Astrocyte (in vitro differentiated cells and primary cell): ENCODE results near the gene CNN2. TPM values are rescaled to one million over a fixed set of nuclear protein-coding genes. Genes with fewer than 3 reads are reported as not detected.

Source experiments
- DNase-seq: peaks from one replicate; pipeline ENCODE4 v3.0.0-alpha.2; 2010; ENCODE audit warnings: low read depth
- FAIRE-seq: peaks from 2 replicates; lab custom pipeline; 2011; peaks lifted over from hg19 to GRCh38; lab: Jason Lieb, UNC
- H2AFZ ChIP-seq: 2 replicates; pipeline ENCODE4 v1.6.0; 2012; ENCODE audit warnings: low read depth, low read length, inconsistent platforms
- H3K27ac ChIP-seq: 2 replicates; pipeline ENCODE4 v1.5.1; 2011; ENCODE audit warnings: low read depth, low read length, inconsistent platforms
- H3K27me3 ChIP-seq: 2 replicates; pipeline ENCODE4 v1.6.0; 2011; ENCODE audit warnings: low read length, inconsistent platforms; ENCODE audit not compliant: insufficient read depth
- H3K36me3 ChIP-seq: 2 replicates; pipeline ENCODE4 v1.5.1; 2011; ENCODE audit warnings: low read length, inconsistent platforms; ENCODE audit not compliant: insufficient read depth
- H3K4me1 ChIP-seq: 2 replicates; pipeline ENCODE4 v1.5.1; 2011; ENCODE audit warnings: low read length, inconsistent platforms; ENCODE audit not compliant: insufficient read depth
- H3K4me2 ChIP-seq: 2 replicates; pipeline ENCODE4 v1.6.0; 2012; ENCODE audit warnings: low read length, inconsistent platforms
- H3K4me3 ChIP-seq: 2 replicates; pipeline ENCODE4 v1.5.1; 2011; ENCODE audit warnings: low read depth, mild to moderate bottlenecking, low read length, inconsistent platforms; ENCODE audit not compliant: insufficient read depth
- H3K79me2 ChIP-seq: 2 replicates; pipeline ENCODE4 v1.6.0; 2012; ENCODE audit warnings: mild to moderate bottlenecking, low read length, inconsistent platforms; ENCODE audit not compliant: insufficient read depth
- H3K9ac ChIP-seq: 2 replicates; pipeline ENCODE4 v1.6.0; 2012; ENCODE audit warnings: mild to moderate bottlenecking, low read length, inconsistent platforms
- H3K9me3 ChIP-seq: 2 replicates; pipeline ENCODE4 v1.5.1; 2012; ENCODE audit warnings: low read depth, mild to moderate bottlenecking, low read length, inconsistent platforms; ENCODE audit not compliant: insufficient read depth
- H4K20me1 ChIP-seq: 2 replicates; pipeline ENCODE4 v1.6.0; 2012; ENCODE audit warnings: low read length, inconsistent platforms; ENCODE audit not compliant: insufficient read depth
- H3K27ac Mint-ChIP-seq: one replicate; pipeline ENCODE4 v1.8.0; 2021; ENCODE audit warnings: mild to moderate bottlenecking, mixed read lengths; ENCODE audit not compliant: unreplicated experiment
- H3K27me3 Mint-ChIP-seq: one replicate; pipeline ENCODE4 v1.8.0; 2021; ENCODE audit warnings: low read depth, mixed read lengths; ENCODE audit not compliant: unreplicated experiment
- H3K36me3 Mint-ChIP-seq: one replicate; pipeline ENCODE4 v1.8.0; 2021; ENCODE audit warnings: low read depth, mixed read lengths; ENCODE audit not compliant: unreplicated experiment
- H3K4me1 Mint-ChIP-seq: one replicate; pipeline ENCODE4 v1.8.0; 2021; ENCODE audit warnings: low read depth, mixed read lengths; ENCODE audit not compliant: unreplicated experiment
- H3K4me3 Mint-ChIP-seq: one replicate; pipeline ENCODE4 v1.8.0; 2021; ENCODE audit warnings: mild to moderate bottlenecking, moderate library complexity, mixed read lengths; ENCODE audit not compliant: unreplicated experiment
- H3K9me3 Mint-ChIP-seq: one replicate; pipeline ENCODE4 v1.8.0; 2021; ENCODE audit warnings: mild to moderate bottlenecking, mixed read lengths; ENCODE audit not compliant: unreplicated experiment
- CTCF ChIP-seq: IDR thresholded peaks from 2 replicates; pipeline ENCODE4 v1.5.1; 2011; ENCODE audit warnings: low read depth, mild to moderate bottlenecking, inconsistent platforms, low read length, moderate library complexity; ENCODE audit not compliant: insufficient read depth
- EZH2 ChIP-seq: IDR thresholded peaks from 2 replicates; pipeline ENCODE4 v1.6.1; 2012; ENCODE audit warnings: mild to moderate bottlenecking, low read length, inconsistent platforms; ENCODE audit not compliant: insufficient read depth
- total RNA-seq: library from RNA; stranded (reverse); gene quantifications from 2 replicates; pipeline ENCODE4 v1.2.1, GENCODE V29; 2021

Gene CNN2
- total RNA-seq, 1 donor from 2014 or later = 819 TPM

DNA sequence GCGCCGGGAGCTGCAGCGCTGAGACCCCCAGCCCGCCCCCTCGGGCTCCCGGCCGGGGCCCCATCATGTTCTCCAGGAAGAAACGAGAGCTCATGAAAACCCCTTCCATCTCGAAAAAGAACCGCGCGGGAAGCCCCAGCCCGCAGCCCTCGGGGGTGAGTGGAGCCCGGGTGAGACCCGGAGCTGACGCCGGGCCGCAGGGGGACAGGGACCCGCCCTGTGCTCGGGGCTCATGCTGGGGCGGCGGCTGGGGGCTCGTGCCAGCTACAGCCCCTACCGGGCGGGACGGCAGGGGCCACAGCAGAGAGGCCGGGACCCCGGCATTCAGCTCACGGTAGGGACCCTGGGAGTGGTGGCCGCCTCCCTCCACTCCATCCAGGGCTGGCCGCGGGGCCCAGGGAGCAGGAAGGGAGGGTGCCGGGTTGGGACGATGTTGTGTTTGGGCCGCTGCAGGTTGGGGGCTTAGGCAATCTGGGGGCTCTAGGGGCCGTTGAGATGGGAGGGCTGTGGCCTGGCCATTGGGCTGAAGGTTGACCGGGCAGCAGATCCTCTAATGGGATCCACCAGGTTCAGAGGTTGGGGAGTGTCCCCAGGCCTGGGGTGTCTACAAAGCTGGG is 41.0 kb downstream of the CNN2 start:
- Histone ChIP-seq H4K20me1 (peaks cover 9% of the 10 kb centered on the region), H3K4me1 (peaks cover 3% of the 10 kb centered on the region), H2AFZ (no peak overlapping the region), H3K27ac (no peak overlapping the region), H3K9ac (no peak overlapping the region), H3K4me3 (peak overlapping the region; percentile 23), H3K36me3 (no peaks in the 10 kb centered on the region), H3K9me3 (no peaks in the 10 kb centered on the region), H3K27me3 (peaks cover 33% of the 10 kb centered on the region), H3K79me2 (no peaks in the 10 kb centered on the region), H3K4me2 (peak overlapping the region; percentile 54)
- peaks cover 28% of the 10 kb centered on the region for H3K27me3 Mint-ChIP-seq
- FAIRE-seq = no peak
- H3K4me3 Mint-ChIP-seq = no peak overlapping the region
- DNase-seq = no peak
- H3K27ac Mint-ChIP-seq = no peak overlapping the region
- H3K36me3 Mint-ChIP-seq = peaks cover 2% of the 10 kb centered on the region
- TF ChIP-seq CTCF = no peak
- TF ChIP-seq EZH2 = peak; percentile 86
- H3K9me3 Mint-ChIP-seq = no peaks in the 10 kb centered on the region
- peaks cover 3% of the 10 kb centered on the region for H3K4me1 Mint-ChIP-seq

GRCh38 chr19:1068009-1069001 is 41.9 kb downstream of the CNN2 start:
- H3K79me2 ChIP-seq = no peaks in the 10 kb centered on the region
- no peaks in the 10 kb centered on the region for H3K9me3 Mint-ChIP-seq
- no peaks in the 10 kb centered on the region for H3K9me3 ChIP-seq
- peaks cover 3% of the 10 kb centered on the region for H3K4me1 Mint-ChIP-seq
- no peaks in the 10 kb centered on the region for H3K36me3 ChIP-seq
- H3K36me3 Mint-ChIP-seq = peaks cover 2% of the 10 kb centered on the region
- no peak for FAIRE-seq
- TF ChIP-seq CTCF (no peak), EZH2 (no peak)
- no peak overlapping the region for H3K27ac ChIP-seq
- no peak overlapping the region for H3K27ac Mint-ChIP-seq
- no peak for DNase-seq
- H3K4me2 ChIP-seq = no peak overlapping the region
- H3K27me3 ChIP-seq = peaks cover 35% of the 10 kb centered on the region
- no peak overlapping the region for H3K4me3 ChIP-seq
- H3K4me1 ChIP-seq = peaks cover 3% of the 10 kb centered on the region
- H2AFZ ChIP-seq = no peak overlapping the region
- H3K4me3 Mint-ChIP-seq = no peak overlapping the region
- peaks cover 33% of the 10 kb centered on the region for H3K27me3 Mint-ChIP-seq
- no peak overlapping the region for H3K9ac ChIP-seq
- H4K20me1 ChIP-seq = peaks cover 9% of the 10 kb centered on the region
